Keratinocyte (primary cell): ENCODE data around the gene KCNJ6.

Experiments
- CTCF ChIP-seq, 3 experiments: IDR thresholded peaks in 1 of 3; conservative IDR thresholded peaks in 1 of 3; optimal IDR thresholded peaks in 1 of 3; 2 replicates in 2 of 3; 3 replicates in 1 of 3; pipeline versions ENCODE3 to v1.5.1; 2011; ENCODE audit warnings: low read length in 3 of 3, mild to moderate bottlenecking in 3 of 3, moderate library complexity in 2 of 3, control low read depth in 1 of 3, inconsistent platforms in 1 of 3; ENCODE audit not compliant: insufficient read depth in 2 of 3; ENCODE audit errors: extremely low read depth in 1 of 3
- EZH2 ChIP-seq: IDR thresholded peaks from one replicate; pipeline ENCODE4 v1.6.1; 2012; ENCODE audit warnings: inconsistent platforms, mild to moderate bottlenecking, low read length, moderate library complexity

- TF ChIP-seq CTCF (optimal IDR thresholded peaks at IDR 0.05 in 1 of 3, IDR thresholded peaks at IDR 0.05 in 1 of 3, conservative IDR thresholded peaks at IDR 0.05 in 1 of 3; ENCODE audit: extremely low read depth in 1 of 3, insufficient read depth in 2 of 3, low read length in 3 of 3): no peak
- TF ChIP-seq EZH2: no peak
These were observed 29.4 kb downstream of the KCNJ6 start for GRCh38 chr21:37886726-37887299.
